Peyer's patch (tissue), 4 donors: ENCODE results near the gene THRB.

ENCODE experiments used
- POLR2A ChIP-seq, 2 donors: fragments of 450-650 bp; IDR thresholded peaks; one replicate each; pipeline ENCODE4 v1.5.1; 2017; ENCODE audit warnings: antibody characterized with exemption in 2 of 2, mild to moderate bottlenecking in 2 of 2, moderate library complexity in 2 of 2
- TF ChIP-seq, protein P1 (sequence below), 6 experiments: fragments of 450-650 bp in 4 of 6; fragments of 200-600 bp in 2 of 6; sonication (generic) in 1 of 6; IDR thresholded peaks; one replicate each; pipeline ENCODE4 v1.5.1; 2017 to 2019; ENCODE audit warnings: antibody characterized with exemption in 6 of 6, mild to moderate bottlenecking in 3 of 6, moderate library complexity in 1 of 6

DNA sequence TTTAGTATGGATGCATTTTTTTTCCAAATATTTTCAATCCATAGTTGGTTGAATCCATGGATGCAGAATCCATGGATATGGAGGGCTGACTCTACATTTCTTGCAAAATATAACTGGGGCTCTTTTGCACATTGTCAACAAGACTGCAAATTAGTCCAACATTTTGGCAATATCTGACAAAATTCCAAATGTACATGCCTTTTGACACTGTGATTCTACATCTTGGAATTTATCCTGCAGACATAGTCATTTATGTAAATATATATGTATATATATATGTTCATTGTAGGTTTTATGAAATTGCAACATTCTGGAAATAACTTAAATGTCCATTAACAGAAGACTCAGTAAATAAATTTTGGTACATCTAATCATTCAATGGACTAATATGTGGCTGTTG, 203.0 kb downstream of the THRB start:
- TF ChIP-seq, protein P1, sequence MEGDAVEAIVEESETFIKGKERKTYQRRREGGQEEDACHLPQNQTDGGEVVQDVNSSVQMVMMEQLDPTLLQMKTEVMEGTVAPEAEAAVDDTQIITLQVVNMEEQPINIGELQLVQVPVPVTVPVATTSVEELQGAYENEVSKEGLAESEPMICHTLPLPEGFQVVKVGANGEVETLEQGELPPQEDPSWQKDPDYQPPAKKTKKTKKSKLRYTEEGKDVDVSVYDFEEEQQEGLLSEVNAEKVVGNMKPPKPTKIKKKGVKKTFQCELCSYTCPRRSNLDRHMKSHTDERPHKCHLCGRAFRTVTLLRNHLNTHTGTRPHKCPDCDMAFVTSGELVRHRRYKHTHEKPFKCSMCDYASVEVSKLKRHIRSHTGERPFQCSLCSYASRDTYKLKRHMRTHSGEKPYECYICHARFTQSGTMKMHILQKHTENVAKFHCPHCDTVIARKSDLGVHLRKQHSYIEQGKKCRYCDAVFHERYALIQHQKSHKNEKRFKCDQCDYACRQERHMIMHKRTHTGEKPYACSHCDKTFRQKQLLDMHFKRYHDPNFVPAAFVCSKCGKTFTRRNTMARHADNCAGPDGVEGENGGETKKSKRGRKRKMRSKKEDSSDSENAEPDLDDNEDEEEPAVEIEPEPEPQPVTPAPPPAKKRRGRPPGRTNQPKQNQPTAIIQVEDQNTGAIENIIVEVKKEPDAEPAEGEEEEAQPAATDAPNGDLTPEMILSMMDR (IDR thresholded peaks at IDR 0.05), result no peak
- no peak for TF ChIP-seq POLR2A (IDR thresholded peaks at IDR 0.05)
